Astrocyte of the spinal cord (primary cell): ENCODE data around the gene METTL21C.

ENCODE experiments used
- DNase-seq: peaks from one replicate; pipeline ENCODE4 v3.0.0; 2011; ENCODE audit warnings: low read depth, low spot score
- H3K4me3 ChIP-seq: 2 replicates; pipeline ENCODE4 v1.5.1; 2011; ENCODE audit warnings: low read depth, mild to moderate bottlenecking, low read length, moderate library complexity
- in situ Hi-C: cut with HindIII; loops from 2 replicates; pipeline ENCODE4 v1.10.0; 2017; ENCODE audit warnings: low sequenced_read_pairs
- TF ChIP-seq, protein P1 (sequence below): IDR thresholded peaks from 2 replicates; pipeline ENCODE4 v1.5.1; 2012; ENCODE audit warnings: low read depth, mild to moderate bottlenecking, low read length, inconsistent platforms

Gene METTL21C

DNA sequence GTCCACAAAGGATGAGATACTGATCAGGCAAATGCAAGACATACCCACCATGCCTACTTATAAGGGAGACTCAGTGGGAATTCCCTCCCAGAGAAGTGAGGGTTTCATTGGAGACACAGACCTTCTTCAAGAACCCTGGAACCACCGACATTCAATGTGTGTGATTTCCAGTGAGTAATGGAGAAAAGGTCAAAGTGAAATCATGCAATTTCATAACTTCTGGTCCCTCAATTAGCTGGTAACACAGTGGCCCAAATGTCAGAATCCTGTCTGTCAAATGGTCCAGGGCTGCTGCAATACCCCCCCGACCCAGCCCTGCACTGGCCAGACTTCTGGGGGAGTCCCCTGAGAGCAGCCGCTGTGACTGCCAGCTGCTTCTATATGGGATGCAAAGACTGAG is 4.7 kb upstream of the METTL21C start:
- TF ChIP-seq, protein P1, sequence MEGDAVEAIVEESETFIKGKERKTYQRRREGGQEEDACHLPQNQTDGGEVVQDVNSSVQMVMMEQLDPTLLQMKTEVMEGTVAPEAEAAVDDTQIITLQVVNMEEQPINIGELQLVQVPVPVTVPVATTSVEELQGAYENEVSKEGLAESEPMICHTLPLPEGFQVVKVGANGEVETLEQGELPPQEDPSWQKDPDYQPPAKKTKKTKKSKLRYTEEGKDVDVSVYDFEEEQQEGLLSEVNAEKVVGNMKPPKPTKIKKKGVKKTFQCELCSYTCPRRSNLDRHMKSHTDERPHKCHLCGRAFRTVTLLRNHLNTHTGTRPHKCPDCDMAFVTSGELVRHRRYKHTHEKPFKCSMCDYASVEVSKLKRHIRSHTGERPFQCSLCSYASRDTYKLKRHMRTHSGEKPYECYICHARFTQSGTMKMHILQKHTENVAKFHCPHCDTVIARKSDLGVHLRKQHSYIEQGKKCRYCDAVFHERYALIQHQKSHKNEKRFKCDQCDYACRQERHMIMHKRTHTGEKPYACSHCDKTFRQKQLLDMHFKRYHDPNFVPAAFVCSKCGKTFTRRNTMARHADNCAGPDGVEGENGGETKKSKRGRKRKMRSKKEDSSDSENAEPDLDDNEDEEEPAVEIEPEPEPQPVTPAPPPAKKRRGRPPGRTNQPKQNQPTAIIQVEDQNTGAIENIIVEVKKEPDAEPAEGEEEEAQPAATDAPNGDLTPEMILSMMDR = no peak
- no peak for DNase-seq
- no peak overlapping the region for H3K4me3 ChIP-seq
- in situ Hi-C loops = no loop called here

GRCh38 chr13:102698649-102698980 is 3.8 kb upstream of the METTL21C start:
- TF ChIP-seq, protein P1 = no peak
- H3K4me3 ChIP-seq = no peak overlapping the region
- in situ Hi-C loops = no loop called here
- DNase-seq = no peak

GRCh38 chr13:102697929-102698648 is 3.2 kb upstream of the METTL21C start:
- H3K4me3 ChIP-seq = no peak overlapping the region
- TF ChIP-seq, protein P1 = no peak
- DNase-seq = no peak
- in situ Hi-C loops = no loop called here

- in situ Hi-C loops = no loop called here
- TF ChIP-seq, protein P1 = no peak
- no peak for DNase-seq
- H3K4me3 ChIP-seq = no peak overlapping the region
These were observed 2.4 kb upstream of the METTL21C start for GRCh38 chr13:102697264-102697663.

- no peak for DNase-seq
- in situ Hi-C loops = no loop called here
- TF ChIP-seq, protein P1 = no peak
- H3K4me3 ChIP-seq = no peak overlapping the region
These were observed 1.6 kb upstream of the METTL21C start for GRCh38 chr13:102696465-102696864.

GRCh38 chr13:102693776-102694175 is 1.1 kb downstream of the METTL21C start:
- TF ChIP-seq, protein P1 = no peak
- in situ Hi-C loops = no loop called here
- DNase-seq = peak; percentile 57
- no peak overlapping the region for H3K4me3 ChIP-seq

DNA sequence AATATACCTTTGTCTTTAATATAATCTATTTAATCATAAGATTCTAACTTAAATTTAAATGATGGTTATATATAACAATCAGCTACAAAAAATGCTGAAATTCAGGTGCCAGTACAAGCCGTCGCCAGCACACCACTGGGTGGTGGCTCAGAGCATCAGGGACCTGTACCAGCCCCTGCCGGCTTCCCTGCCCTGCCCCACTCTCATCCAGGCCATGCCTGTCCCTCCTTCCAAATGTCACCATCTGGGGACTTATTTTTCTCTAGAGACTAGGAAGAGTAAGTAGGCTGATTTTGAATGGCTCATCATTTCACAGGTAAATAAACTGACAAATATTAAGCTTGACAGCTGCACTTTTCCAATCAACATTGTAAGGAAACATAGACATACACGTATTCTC is 1.6 kb downstream of the METTL21C start:
- in situ Hi-C loops = no loop called here
- no peak for DNase-seq

More for the DNA sequence above, 1.6 kb downstream of the METTL21C start:
- TF ChIP-seq, protein P1 = no peak
- no peak overlapping the region for H3K4me3 ChIP-seq
